NCI-H748 treated with DMSO at 0.1 percent for 48 hours (cell line): Measurements from ENCODE around the gene SNAP25.

Experiments
- DNase-seq: peaks from one replicate; lab custom pipeline; 2025; lab: John Stamatoyannopoulos, UW

Gene SNAP25

DNA sequence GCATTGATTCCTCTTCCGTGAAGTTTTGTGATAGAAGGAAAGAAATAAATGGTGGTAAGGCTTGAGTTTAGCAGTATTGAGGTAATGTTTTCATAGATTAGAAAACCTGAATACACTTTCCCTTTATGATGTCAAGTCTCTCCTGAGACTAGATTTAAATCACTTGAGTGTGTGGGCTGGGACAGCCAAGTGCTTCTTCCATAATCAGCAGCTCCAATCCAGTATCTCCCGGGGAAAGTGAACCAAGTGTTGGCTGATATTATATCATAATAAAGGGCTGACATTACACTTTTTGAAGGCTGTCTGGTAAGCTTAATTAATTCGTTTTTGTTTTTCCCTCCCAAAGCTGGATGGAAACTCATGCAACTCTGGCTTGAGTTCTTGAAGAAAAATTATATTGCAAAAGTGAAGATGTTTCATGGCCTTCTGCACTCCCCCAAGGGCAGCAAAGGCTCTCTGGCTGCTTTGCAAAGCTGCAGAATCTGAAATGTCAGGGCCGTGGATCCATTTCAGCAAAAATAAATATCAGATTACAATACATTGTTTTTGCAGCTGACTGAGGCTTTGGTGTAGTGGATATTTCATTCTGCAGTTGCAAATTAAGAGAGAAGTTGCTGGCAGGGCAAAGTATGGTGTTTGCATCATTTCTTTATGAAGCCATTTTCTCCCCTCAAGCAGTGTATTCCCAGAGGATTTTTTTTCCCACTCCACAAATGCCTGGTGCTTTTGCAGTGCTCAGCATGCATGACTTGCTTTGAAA is 114.2 kb downstream of the SNAP25 start:
- no peak for DNase-seq

DNA sequence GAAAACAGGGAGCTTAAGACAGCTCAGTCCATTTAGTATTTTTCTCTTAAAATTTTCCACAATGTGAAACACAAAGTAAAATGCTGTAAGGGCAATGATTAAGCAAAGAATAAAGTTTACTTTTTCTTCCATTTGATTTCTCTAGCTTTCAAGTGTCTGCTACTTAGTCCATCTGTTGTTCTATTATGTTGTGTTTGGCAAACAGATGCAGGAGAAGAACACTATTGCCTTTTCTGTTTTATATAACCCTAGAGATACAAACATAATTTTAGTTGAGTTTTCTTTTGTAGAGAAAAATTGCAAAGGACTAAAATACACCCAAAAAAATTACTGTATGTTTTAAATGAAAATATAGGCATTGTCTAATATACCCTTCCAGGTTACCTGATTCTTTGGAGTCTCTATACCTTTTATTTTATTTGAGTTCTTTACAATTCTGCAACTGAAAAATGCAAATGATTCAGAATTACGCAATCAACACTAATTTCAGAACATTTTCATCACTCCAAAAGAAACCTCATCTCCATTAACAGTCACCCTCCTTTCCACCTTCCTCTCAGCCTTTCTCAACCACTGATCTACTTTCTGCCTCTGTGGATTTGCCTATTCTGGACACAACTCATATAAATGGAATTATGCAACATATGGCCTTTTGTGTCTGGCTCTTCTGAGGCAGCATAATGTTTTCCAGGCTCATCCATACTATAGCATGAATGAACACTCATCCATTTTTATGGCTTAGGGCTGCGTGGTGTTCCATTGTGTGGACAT is 118.5 kb downstream of the SNAP25 start:
- DNase-seq = no peak

- DNase-seq = no peak
Observed at GRCh38 chr20:10338426-10339180, 120.0 kb downstream of the SNAP25 start.

DNA sequence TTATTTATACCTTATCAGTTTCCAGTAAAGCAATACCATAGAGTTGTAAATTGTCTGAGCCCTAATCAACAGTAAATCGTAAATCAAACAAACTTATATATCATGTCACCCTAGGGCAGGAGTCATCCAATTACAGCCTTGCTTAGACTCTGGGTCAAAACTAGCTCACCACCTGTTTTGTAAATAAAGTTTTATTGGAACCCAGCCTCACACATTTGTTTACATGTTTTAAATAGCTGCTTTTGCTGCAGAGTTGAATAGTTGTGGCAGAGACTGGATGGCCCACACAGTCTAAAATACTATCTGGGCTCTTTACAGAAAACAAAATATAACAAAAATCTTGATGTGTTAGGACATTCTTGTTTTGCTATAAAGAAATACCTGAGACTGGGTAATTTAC is 121.0 kb downstream of the SNAP25 start:
- no peak for DNase-seq

GRCh38 chr20:10342152-10342551 is 123.5 kb downstream of the SNAP25 start:
- DNase-seq = no peak

GRCh38 chr20:10344953-10345352 is 126.3 kb downstream of the SNAP25 start:
- DNase-seq = no peak

DNA sequence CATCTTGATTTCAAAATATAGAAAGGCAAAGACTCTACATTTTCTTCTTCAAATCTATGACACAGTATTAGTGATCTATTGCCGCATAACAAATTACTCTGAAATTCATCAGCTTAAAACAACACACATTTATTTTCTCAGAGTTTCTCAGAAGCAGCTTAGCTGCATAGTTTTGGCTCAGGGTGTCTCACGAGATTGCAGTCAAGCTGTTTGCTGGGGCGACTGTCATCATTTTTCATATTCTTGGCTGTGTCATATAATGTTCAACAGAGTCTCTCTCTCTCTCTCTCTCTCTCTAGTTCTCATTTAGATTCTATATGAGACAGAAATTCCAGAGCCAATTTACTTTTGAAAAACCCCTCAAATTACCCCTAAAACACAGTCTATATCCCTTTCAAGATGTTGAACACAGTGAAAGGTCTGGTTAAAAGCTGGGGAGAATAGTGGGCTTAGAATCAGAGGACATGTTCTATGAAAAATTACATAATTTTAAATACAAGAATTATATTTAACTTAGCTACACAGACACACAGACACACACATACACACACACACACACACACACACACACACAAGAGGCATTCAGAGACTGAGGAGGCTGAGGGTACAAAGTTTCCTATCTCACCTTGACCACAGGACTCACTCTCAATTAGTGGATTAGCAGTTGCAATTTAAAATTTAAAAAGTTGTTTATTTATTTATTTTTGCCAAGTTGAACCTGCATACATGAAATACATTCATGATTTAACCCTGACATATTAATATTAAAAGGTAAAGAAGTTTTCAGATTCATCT is 128.7 kb downstream of the SNAP25 start:
- no peak for DNase-seq

DNA sequence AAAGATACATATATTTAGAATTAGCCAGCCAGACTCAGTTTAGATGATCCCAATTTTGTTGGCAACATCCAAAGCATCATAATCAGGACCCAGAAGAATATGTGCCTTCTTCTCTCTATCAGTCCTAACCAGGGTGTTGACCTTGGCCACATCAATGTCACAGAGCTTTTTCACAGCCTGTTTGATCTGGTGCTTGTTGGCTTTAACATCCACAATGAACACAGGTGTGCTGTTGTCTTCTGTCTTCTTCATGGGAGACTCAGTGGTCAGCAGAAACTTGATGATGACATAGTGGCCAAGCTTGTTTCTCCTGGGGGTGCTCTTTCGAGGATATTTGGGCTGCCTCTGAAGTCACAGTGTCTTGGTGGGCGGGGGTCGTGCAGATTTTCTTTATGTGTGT is 130.5 kb downstream of the SNAP25 start:
- no peak for DNase-seq

GRCh38 chr20:10350188-10350842 is 131.7 kb downstream of the SNAP25 start:
- DNase-seq = no peak

- DNase-seq = no peak
Observed at GRCh38 chr20:10352934-10353824, 134.5 kb downstream of the SNAP25 start.

GRCh38 chr20:10356628-10357027 is 138.0 kb downstream of the SNAP25 start:
- DNase-seq = no peak
